Heart left ventricle (tissue), 11 donors: ENCODE data around the gene DZIP1. TPM values are rescaled to one million over a fixed set of nuclear protein-coding genes. Genes with fewer than 3 reads are reported as not detected.

Source experiments
- polyA plus RNA-seq, 2 donors: library from polyadenylated mRNA; stranded (reverse); fragments of 200-250 nt; gene quantifications; one replicate each; pipeline ENCODE4 v1.2.3, GENCODE V29; 2013
- total RNA-seq, 9 donors: library from RNA; depleted of rRNA in 2 of 9; stranded (reverse); fragments of >200 nt in 2 of 9; fragmentation: NEBNext Ultra II Directional in 3 of 9; extraction: Animal tissue kit (Norgen Biotek cat#: 25700) in 3 of 9; gene quantifications; one replicate each; pipeline versions ENCODE4 v1.1.0 to v1.2.4, GENCODE V29; 2016 to 2023
- donor health status: ischemic (EF 13 %, LVEDD 7.1; RV severe dilation, severe dysfunction).
- donor health status: healthy with polysubstance abuse.
- donor health status: DM: no; HTN: yes; CAD: no.
- donor health status: DM: no; HTN: no; CAD: no.
- donor health status: ischemic (EF 25% LVEDD 5.7; RV mildly dilated, moderate dysfunction).
- donor health status: healthy.
- donor health status: DM: yes; HTN: yes; CAD: no.
- donor health status: PGD.
- donor health status: nonischemic (EF 23%, LVEDD 6.1; RV moderate dilation, normal function).

Gene DZIP1
- total and polyA plus RNA-seq, 11 donors, result 1.9 to 6.9 (median 4.2) TPM

Other genes starting within 250 kb of the DZIP1 start
- gene CLDN10, start 92.0 kb downstream of the DZIP1 start, total RNA-seq, result under 1 TPM in 2 of 9 donors, not detected in 7; 0.23 to 0.52 TPM
- gene CLDN10, start 92.0 kb downstream of the DZIP1 start, polyA plus RNA-seq, result under 1 TPM; 0.12 to 0.34 TPM
- gene DNAJC3, start 32.4 kb upstream of the DZIP1 start, total RNA-seq, result 10 to 100 TPM; 23.5 to 43.9 (median 33.7) TPM
- gene DNAJC3, start 32.4 kb upstream of the DZIP1 start, polyA plus RNA-seq, result 10 to 100 TPM in 1 of 2 donors, 1 to 10 TPM in 1; 8.7 to 33.7 TPM